ENCODE results near the gene ABHD11. TPM values are rescaled to one million over a fixed set of nuclear protein-coding genes. Genes with fewer than 3 reads are reported as not detected.

ABHD11 gene
- polyA plus RNA-seq, 1 donor (not counting 4 experiments of a cell fraction or from before 2014, with no cell fraction given), result 11.3 TPM

DNA sequence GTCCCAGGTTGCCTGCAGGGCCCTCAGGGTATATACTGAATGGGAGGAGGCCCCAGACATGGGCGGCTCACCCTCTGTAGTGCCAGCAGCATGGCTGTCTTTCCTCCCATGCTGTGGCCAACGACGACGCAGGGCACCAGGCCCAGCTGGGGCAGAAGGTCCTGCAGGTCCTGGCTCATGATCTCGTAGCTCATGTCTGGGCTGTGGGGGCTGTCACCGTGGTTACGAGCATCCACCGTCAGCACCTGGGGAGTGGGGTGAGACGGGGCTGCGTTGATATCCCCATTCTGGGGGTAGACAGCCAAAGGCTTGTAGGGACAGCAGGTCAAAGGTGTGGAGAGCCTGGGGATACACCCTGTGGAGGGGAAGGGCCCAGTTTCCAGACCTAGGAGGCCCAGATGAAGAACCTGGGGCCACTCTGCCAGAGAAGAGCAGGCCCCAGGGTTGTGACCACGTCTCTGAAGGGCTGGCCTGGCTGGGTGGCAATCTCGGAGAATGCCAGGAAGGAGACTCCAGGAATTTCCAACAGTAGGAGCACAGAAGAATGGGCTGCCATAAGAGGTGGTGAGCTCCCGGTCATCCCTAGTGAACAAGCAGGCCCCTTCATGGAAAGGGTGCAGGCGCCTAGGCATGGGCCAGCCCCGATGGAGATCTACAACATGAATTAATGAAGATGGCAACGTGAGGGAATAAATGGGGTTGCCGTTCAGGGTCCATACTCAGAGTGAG, 947 bp downstream of the ABHD11 start:
- Histone ChIP-seq H3K79me2 (ENCODE audit: control insufficient read depth, insufficient read depth, low read length) (peaks cover 6% of the 10 kb centered on the region), H3K4me3 (ENCODE audit: control insufficient read depth in 2 of 3, extremely low read depth in 1 of 3, insufficient read depth in 2 of 3, low read depth in 1 of 3, low read length in 3 of 3) (peak overlapping the region; percentile 76 to 82 (median 82)), H3K9me3 (ENCODE audit: control insufficient read depth, low read depth, low read length) (no peaks in the 10 kb centered on the region), H4K20me1 (ENCODE audit: control insufficient read depth, extremely low read depth, insufficient read depth, low read length) (peaks cover 2% of the 10 kb centered on the region), H3K4me1 (ENCODE audit: control insufficient read depth, extremely low read depth, insufficient read depth, low read length) (peaks cover 12% of the 10 kb centered on the region), H3K4me2 (ENCODE audit: control insufficient read depth, extremely low read depth, insufficient read depth, low read depth, low read length) (peak overlapping the region; percentile 74), H3K36me3 (ENCODE audit: control insufficient read depth in 2 of 2, extremely low read depth in 1 of 2, insufficient read depth in 2 of 2, low read length in 2 of 2) (peaks cover 5 to 10% of the 10 kb centered on the region in 2 experiments), H3K9me1 (ENCODE audit: control insufficient read depth, extremely low read depth, insufficient read depth, low read length) (no peaks in the 10 kb centered on the region), H3K27me3 (ENCODE audit: control insufficient read depth, extremely low read depth, insufficient read depth, low read length) (no peaks in the 10 kb centered on the region), H3K9ac (ENCODE audit: control insufficient read depth, extremely low read depth, insufficient read depth, low read length) (no peak overlapping the region), H2AFZ (ENCODE audit: control insufficient read depth, low read length) (no peak overlapping the region), H3K27ac (ENCODE audit: control insufficient read depth, insufficient read depth, low read length) (no peak overlapping the region)
- DNase-seq (ENCODE audit: low read depth, low spot score), result no peak
- TF ChIP-seq EZH2 (IDR thresholded peaks at IDR 0.05; ENCODE audit: low read length), result no peak
- TF ChIP-seq, protein P1, sequence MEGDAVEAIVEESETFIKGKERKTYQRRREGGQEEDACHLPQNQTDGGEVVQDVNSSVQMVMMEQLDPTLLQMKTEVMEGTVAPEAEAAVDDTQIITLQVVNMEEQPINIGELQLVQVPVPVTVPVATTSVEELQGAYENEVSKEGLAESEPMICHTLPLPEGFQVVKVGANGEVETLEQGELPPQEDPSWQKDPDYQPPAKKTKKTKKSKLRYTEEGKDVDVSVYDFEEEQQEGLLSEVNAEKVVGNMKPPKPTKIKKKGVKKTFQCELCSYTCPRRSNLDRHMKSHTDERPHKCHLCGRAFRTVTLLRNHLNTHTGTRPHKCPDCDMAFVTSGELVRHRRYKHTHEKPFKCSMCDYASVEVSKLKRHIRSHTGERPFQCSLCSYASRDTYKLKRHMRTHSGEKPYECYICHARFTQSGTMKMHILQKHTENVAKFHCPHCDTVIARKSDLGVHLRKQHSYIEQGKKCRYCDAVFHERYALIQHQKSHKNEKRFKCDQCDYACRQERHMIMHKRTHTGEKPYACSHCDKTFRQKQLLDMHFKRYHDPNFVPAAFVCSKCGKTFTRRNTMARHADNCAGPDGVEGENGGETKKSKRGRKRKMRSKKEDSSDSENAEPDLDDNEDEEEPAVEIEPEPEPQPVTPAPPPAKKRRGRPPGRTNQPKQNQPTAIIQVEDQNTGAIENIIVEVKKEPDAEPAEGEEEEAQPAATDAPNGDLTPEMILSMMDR (optimal IDR thresholded peaks at IDR 0.05 in 1 of 3, IDR thresholded peaks at IDR 0.05 in 1 of 3, conservative IDR thresholded peaks at IDR 0.05 in 1 of 3; ENCODE audit: extremely low read depth in 1 of 3, insufficient read depth in 2 of 3, low read length in 3 of 3), result no peak
- dilution Hi-C loops (cut with MboI; ENCODE audit: extremely low pct_ligation_motif_present, low sequenced_read_pairs), result no loop called here
- FAIRE-seq, result no peak

DNA sequence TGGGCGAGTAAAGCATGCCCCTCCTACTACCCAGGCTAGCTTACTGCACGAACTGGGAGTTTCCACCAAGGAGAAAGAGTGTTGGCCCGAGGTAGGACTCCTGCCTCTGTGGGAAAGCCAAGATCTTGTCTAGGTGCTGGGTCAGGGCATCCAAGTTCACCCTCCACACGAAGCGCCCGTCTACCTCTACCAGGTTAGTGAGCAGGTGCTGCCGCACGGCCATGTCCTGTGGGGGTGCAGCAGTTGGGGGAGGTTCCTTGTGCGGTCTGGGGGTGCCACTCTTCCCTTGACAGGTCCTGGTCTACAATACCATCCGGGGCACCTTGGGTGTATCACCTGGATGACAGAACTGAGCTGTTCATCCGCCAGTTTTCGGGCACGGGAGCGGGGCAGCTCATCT, 1.7 kb downstream of the ABHD11 start:
- Histone ChIP-seq H2AFZ (ENCODE audit: control insufficient read depth, low read length) (no peak overlapping the region), H3K4me1 (ENCODE audit: control insufficient read depth, extremely low read depth, insufficient read depth, low read length) (peaks cover 11% of the 10 kb centered on the region), H3K27me3 (ENCODE audit: control insufficient read depth, extremely low read depth, insufficient read depth, low read length) (no peaks in the 10 kb centered on the region), H3K9me1 (ENCODE audit: control insufficient read depth, extremely low read depth, insufficient read depth, low read length) (no peaks in the 10 kb centered on the region), H3K79me2 (ENCODE audit: control insufficient read depth, insufficient read depth, low read length) (peaks cover 6% of the 10 kb centered on the region), H3K36me3 (ENCODE audit: control insufficient read depth in 2 of 2, extremely low read depth in 1 of 2, insufficient read depth in 2 of 2, low read length in 2 of 2) (peaks cover 5 to 10% of the 10 kb centered on the region in 2 experiments), H3K4me3 (ENCODE audit: control insufficient read depth in 2 of 3, extremely low read depth in 1 of 3, insufficient read depth in 2 of 3, low read depth in 1 of 3, low read length in 3 of 3) (no peak overlapping the region), H3K9ac (ENCODE audit: control insufficient read depth, extremely low read depth, insufficient read depth, low read length) (no peak overlapping the region), H3K9me3 (ENCODE audit: control insufficient read depth, low read depth, low read length) (no peaks in the 10 kb centered on the region), H3K4me2 (ENCODE audit: control insufficient read depth, extremely low read depth, insufficient read depth, low read depth, low read length) (no peak overlapping the region), H3K27ac (ENCODE audit: control insufficient read depth, insufficient read depth, low read length) (no peak overlapping the region), H4K20me1 (ENCODE audit: control insufficient read depth, extremely low read depth, insufficient read depth, low read length) (peaks cover 2% of the 10 kb centered on the region)
- TF ChIP-seq, protein P1 (optimal IDR thresholded peaks at IDR 0.05 in 1 of 3, IDR thresholded peaks at IDR 0.05 in 1 of 3, conservative IDR thresholded peaks at IDR 0.05 in 1 of 3; ENCODE audit: extremely low read depth in 1 of 3, insufficient read depth in 2 of 3, low read length in 3 of 3), result no peak
- TF ChIP-seq EZH2 (IDR thresholded peaks at IDR 0.05; ENCODE audit: low read length), result no peak
- no peak for DNase-seq (ENCODE audit: low read depth, low spot score)
- FAIRE-seq, result no peak
- dilution Hi-C loops (cut with MboI; ENCODE audit: extremely low pct_ligation_motif_present, low sequenced_read_pairs), result no loop called here
